ENCODE data around the gene CNGA4.
"Not testable (repeated sequence)": the region's sequence is repeated elsewhere in the genome, so short reads cannot be mapped to it uniquely, and the experiment has no call there.

The CNGA4 gene

GRCh38 chr11:6228520-6228919 is 10.4 kb upstream of the CNGA4 start:
- no peak for DNase-seq

GRCh38 chr11:6229911-6230310 is 9.0 kb upstream of the CNGA4 start:
- DNase-seq, result no peak

- DNase-seq, result no peak
Measured at GRCh38 chr11:6232899-6233298, 6.0 kb upstream of the CNGA4 start.

- DNase-seq, result no peak
Measured at GRCh38 chr11:6233984-6234386, 4.9 kb upstream of the CNGA4 start.

GRCh38 chr11:6234387-6235107 is 4.3 kb upstream of the CNGA4 start, which contains the start of gene FHIP1B:
TSS of gene FHIP1B (minus strand) at chr11:6234636. CDS start at chr11:6224516, 10,120 bp downstream.
- DNase-seq, result peak; percentile 97 to 100 (median 99)

- DNase-seq, result no peak
Measured at GRCh38 chr11:6237266-6237665, 1.6 kb upstream of the CNGA4 start.

GRCh38 chr11:6237761-6238302 is 1.1 kb upstream of the CNGA4 start:
- DNase-seq, result no peak

- no peak for DNase-seq
Measured at GRCh38 chr11:6240139-6240538, 1.2 kb downstream of the CNGA4 start.

GRCh38 chr11:6240781-6241180 is 1.9 kb downstream of the CNGA4 start:
- DNase-seq, result no peak

GRCh38 chr11:6241316-6241715 is 2.4 kb downstream of the CNGA4 start:
- no peak for DNase-seq

GRCh38 chr11:6245536-6245935 is 6.6 kb downstream of the CNGA4 start:
- no peak for DNase-seq

- no peak for DNase-seq
Measured at GRCh38 chr11:6248248-6248647, 9.4 kb downstream of the CNGA4 start.

GRCh38 chr11:6248897-6249296 is 10.0 kb downstream of the CNGA4 start:
- DNase-seq, result not testable (repeated sequence)

GRCh38 chr11:6249770-6250555 is 11.1 kb downstream of the CNGA4 start:
- DNase-seq, result no peak

- peak in 5 of 6 experiments; percentile 3 to 15 (median 11) for DNase-seq
Measured at GRCh38 chr11:6251120-6251733, 12.3 kb downstream of the CNGA4 start.

GRCh38 chr11:6251990-6252473 is 13.1 kb downstream of the CNGA4 start:
- no peak for DNase-seq

- DNase-seq, result no peak
Measured at GRCh38 chr11:6253197-6253596, 14.3 kb downstream of the CNGA4 start.

GRCh38 chr11:6258141-6258540 is 19.3 kb downstream of the CNGA4 start:
- no peak for DNase-seq

GRCh38 chr11:6258571-6259081 is 19.7 kb downstream of the CNGA4 start:
- no peak for DNase-seq

GRCh38 chr11:6260207-6260726 is 21.4 kb downstream of the CNGA4 start:
- DNase-seq, result no peak

GRCh38 chr11:6263662-6264061 is 24.8 kb downstream of the CNGA4 start:
- no peak for DNase-seq

- DNase-seq, result no peak
Measured at GRCh38 chr11:6268820-6269219, 29.9 kb downstream of the CNGA4 start.

GRCh38 chr11:6269994-6270393 is 31.1 kb downstream of the CNGA4 start:
- no peak for DNase-seq

All from stimulated activated naive CD4-positive, alpha-beta T cell (primary cell).